WERI-Rb-1 (cell line): ENCODE results near the gene UBN2.

Experiments used
- DNase-seq: peaks from one replicate; pipeline ENCODE4 v3.0.0-alpha.2; 2020
- H3K27ac ChIP-seq: fragments of 250-450 bp; sonication (Bioruptor Pico); 2 replicates; pipeline ENCODE4 v1.5.1; 2020; ENCODE audit warnings: mild to moderate bottlenecking, moderate library complexity
- H3K27me3 ChIP-seq: fragments of 250-450 bp; sonication (Bioruptor Pico); 2 replicates; pipeline ENCODE4 v1.5.1; 2021; ENCODE audit warnings: mild to moderate bottlenecking, low read depth, moderate library complexity; ENCODE audit not compliant: insufficient read depth, severe bottlenecking
- H3K36me3 ChIP-seq: fragments of 250-450 bp; sonication (Bioruptor Pico); 2 replicates; pipeline ENCODE4 v1.5.1; 2020; ENCODE audit warnings: mild to moderate bottlenecking, moderate library complexity
- H3K4me3 ChIP-seq: 2 replicates; pipeline ENCODE4 v1.5.1; 2011; ENCODE audit warnings: low read depth, mild to moderate bottlenecking, control low read depth, low read length
- H3K9me3 ChIP-seq: fragments of 250-450 bp; sonication (Bioruptor Pico); 2 replicates; pipeline ENCODE4 v1.5.1; 2021; ENCODE audit warnings: mild to moderate bottlenecking, moderate library complexity; ENCODE audit not compliant: severe bottlenecking
- TF ChIP-seq, protein P1 (sequence below): IDR thresholded peaks from 2 replicates; pipeline ENCODE4 v1.5.1; 2011; ENCODE audit warnings: low read depth, mild to moderate bottlenecking, control low read depth, inconsistent platforms, low read length

UBN2 gene

DNA sequence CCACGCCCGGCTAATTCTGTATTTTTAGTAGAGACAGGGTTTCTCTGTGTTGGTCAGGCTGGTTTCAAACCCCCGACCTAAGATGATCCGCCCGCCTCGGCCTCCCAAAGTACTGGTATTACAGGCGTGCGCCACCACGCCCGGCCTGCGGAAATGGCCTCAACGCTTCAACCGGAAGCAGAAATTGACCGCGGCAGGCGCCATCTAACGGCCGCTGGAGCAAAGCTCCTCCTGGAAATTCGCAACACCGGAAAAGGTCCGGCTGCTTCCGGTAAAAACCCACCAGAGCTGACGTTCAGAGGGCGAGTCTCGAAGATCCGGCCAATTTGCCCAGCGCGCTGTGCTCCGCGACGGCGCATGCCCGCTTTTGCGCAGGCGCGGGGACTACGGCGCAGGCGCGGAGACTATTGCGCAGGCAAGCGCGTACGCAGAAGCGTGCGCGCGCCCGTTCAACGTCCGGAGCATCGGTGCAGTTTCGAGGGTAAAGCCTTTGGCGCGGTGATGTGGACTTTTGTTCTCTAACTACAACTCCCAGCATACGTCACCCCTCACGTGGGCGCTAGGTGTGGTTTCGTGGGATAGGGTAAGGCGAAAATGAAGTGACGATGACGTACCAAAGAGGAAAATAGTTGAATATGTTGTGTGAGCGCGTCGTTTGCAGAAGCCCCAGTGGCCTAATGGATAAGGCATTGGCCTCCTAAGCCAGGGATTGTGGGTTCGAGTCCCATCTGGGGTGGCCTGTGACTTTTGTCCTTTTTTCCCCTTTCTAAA is 109.2 kb downstream of the UBN2 start:
- DNase-seq = peak; percentile 98
- peaks cover 2% of the 10 kb centered on the region; the same call in 1 of the 2 replicates for H3K36me3 ChIP-seq
- H3K27ac ChIP-seq = peak overlapping the region; percentile 98
- H3K27me3 ChIP-seq = no peaks in the 10 kb centered on the region
- peak overlapping the region; percentile 70 for H3K4me3 ChIP-seq
- TF ChIP-seq, protein P1, sequence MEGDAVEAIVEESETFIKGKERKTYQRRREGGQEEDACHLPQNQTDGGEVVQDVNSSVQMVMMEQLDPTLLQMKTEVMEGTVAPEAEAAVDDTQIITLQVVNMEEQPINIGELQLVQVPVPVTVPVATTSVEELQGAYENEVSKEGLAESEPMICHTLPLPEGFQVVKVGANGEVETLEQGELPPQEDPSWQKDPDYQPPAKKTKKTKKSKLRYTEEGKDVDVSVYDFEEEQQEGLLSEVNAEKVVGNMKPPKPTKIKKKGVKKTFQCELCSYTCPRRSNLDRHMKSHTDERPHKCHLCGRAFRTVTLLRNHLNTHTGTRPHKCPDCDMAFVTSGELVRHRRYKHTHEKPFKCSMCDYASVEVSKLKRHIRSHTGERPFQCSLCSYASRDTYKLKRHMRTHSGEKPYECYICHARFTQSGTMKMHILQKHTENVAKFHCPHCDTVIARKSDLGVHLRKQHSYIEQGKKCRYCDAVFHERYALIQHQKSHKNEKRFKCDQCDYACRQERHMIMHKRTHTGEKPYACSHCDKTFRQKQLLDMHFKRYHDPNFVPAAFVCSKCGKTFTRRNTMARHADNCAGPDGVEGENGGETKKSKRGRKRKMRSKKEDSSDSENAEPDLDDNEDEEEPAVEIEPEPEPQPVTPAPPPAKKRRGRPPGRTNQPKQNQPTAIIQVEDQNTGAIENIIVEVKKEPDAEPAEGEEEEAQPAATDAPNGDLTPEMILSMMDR = peak; percentile 76
- peaks cover 6% of the 10 kb centered on the region for H3K9me3 ChIP-seq

GRCh38 chr7:139340808-139341057 is 109.7 kb downstream of the UBN2 start:
- H3K27ac ChIP-seq = peak overlapping the region; percentile 98
- H3K4me3 ChIP-seq = peak overlapping the region; percentile 70
- peaks cover 6% of the 10 kb centered on the region for H3K9me3 ChIP-seq
- DNase-seq = no peak
- H3K36me3 ChIP-seq = peaks cover 7% of the 10 kb centered on the region; the same call in 1 of the 2 replicates
- TF ChIP-seq, protein P1 = no peak
- H3K27me3 ChIP-seq = no peaks in the 10 kb centered on the region

GRCh38 chr7:139341058-139341775 is 110.2 kb downstream of the UBN2 start, which contains the start of gene FMC1:
Gene FMC1, plus strand, starts transcription at chr7:139341337. Its CDS starts 48 bp downstream, at chr7:139341385.
- Histone ChIP-seq H3K9me3 (peaks cover 6% of the 10 kb centered on the region), H3K27me3 (no peaks in the 10 kb centered on the region), H3K4me3 (peak within 1 kb of the TSS; percentile 70), H3K36me3 (peaks cover 11% of the 10 kb centered on the region; the same call in 1 of the 2 replicates), H3K27ac (peak within 1 kb of the TSS; percentile 98)
- peak; percentile 95 for DNase-seq
- TF ChIP-seq, protein P1 = peak; percentile 20; the same call in 1 of the 2 replicates

DNA sequence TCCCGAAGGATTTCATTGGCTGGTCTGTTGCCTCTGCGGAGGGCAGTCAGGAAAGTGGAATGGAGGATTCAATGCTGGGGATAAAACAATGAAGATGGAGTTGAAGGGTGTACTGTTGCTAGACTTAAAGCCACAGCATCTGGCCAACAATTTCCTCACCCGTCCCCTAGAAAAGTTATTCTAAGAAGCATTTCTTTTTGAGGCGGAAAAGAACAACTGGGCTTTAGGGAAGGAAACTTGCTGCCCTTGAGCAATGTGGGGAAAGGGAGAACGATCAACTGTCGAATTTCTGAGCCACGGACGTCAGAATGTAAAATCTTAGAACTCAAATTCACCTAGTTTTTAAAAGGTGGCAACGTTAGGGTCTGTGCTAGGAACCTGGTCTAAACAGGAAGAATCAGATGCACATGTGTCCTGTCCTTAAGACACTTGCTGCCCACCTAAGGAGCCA is 110.8 kb downstream of the UBN2 start:
- TF ChIP-seq, protein P1 = no peak
- peaks cover 16% of the 10 kb centered on the region for H3K36me3 ChIP-seq
- DNase-seq = no peak
- H3K27me3 ChIP-seq = no peaks in the 10 kb centered on the region
- peak overlapping the region; percentile 98 for H3K27ac ChIP-seq
- peaks cover 6% of the 10 kb centered on the region for H3K9me3 ChIP-seq
- H3K4me3 ChIP-seq = peak overlapping the region; percentile 70

DNA sequence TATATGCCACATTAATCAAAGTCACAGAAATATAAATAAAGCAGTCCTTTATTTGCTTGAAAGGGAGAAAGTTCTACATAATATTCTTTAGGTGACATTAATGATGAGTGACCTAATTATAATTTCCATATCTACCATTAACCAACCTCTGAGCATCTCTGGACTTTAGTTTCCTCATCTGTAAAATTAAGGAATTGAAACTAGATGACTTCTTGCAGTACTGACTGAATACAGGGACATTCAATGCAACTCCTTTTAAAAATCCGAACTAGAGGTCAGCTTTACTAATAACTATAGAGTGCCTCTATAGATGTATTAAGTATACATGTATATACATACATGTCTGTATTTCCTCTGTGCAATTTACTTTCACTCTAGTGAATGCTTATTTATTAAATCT is 114.0 kb downstream of the UBN2 start:
- no peak overlapping the region for H3K4me3 ChIP-seq
- no peak for DNase-seq
- H3K36me3 ChIP-seq = peaks cover 29% of the 10 kb centered on the region
- no peaks in the 10 kb centered on the region for H3K9me3 ChIP-seq
- H3K27ac ChIP-seq = no peak overlapping the region
- no peaks in the 10 kb centered on the region for H3K27me3 ChIP-seq
- TF ChIP-seq, protein P1 = no peak
